Endodermal cell (in vitro differentiated cells): Measurements from ENCODE around the gene APCDD1. TPM values are rescaled to one million over a fixed set of nuclear protein-coding genes. Genes with fewer than 3 reads are reported as not detected.

ENCODE experiments used
- DNase-seq: peaks from one replicate; pipeline ENCODE4 v3.0.0-alpha.2; 2017
- H3K27ac ChIP-seq: 2 replicates; pipeline ENCODE4 v1.5.1; 2013; ENCODE audit warnings: mild to moderate bottlenecking, low read depth, low read length, moderate library complexity
- H3K27me3 ChIP-seq: 2 replicates; pipeline ENCODE4 v1.6.1; 2013; ENCODE audit warnings: mild to moderate bottlenecking, low read length, moderate library complexity; ENCODE audit not compliant: insufficient read depth, control insufficient read depth, poor library complexity, severe bottlenecking
- H3K36me3 ChIP-seq: 2 replicates; pipeline ENCODE4 v1.7.0; 2013; ENCODE audit warnings: mild to moderate bottlenecking, low read length, moderate library complexity; ENCODE audit not compliant: control insufficient read depth, insufficient read depth
- H3K4me1 ChIP-seq: one replicate; pipeline ENCODE4 v1.7.0; 2013; ENCODE audit warnings: low read length; ENCODE audit not compliant: control insufficient read depth, insufficient read depth
- H3K4me3 ChIP-seq: 2 replicates; pipeline ENCODE4 v1.5.1; 2013; ENCODE audit warnings: mild to moderate bottlenecking, low read length, moderate library complexity
- H3K9ac ChIP-seq: 2 replicates; pipeline ENCODE4 v1.6.1; 2013; ENCODE audit warnings: mild to moderate bottlenecking, low read length, moderate library complexity; ENCODE audit not compliant: poor library complexity, severe bottlenecking; ENCODE audit errors: extremely low read depth
- H3K9me3 ChIP-seq: 2 replicates; pipeline ENCODE4 v1.6.1; 2013; ENCODE audit warnings: mild to moderate bottlenecking, low read length, moderate library complexity; ENCODE audit not compliant: control insufficient read depth
- H3K27ac Mint-ChIP-seq: 2 replicates; pipeline ENCODE4 v1.8.0; 2020; ENCODE audit warnings: mixed read lengths
- H3K27me3 Mint-ChIP-seq: 2 replicates; pipeline ENCODE4 v1.8.0; 2021; ENCODE audit warnings: mild to moderate bottlenecking, mixed read lengths; ENCODE audit not compliant: insufficient read depth
- H3K36me3 Mint-ChIP-seq: 2 replicates; pipeline ENCODE4 v1.8.0; 2020; ENCODE audit warnings: low read depth, mixed read lengths
- H3K4me1 Mint-ChIP-seq: 2 replicates; pipeline ENCODE4 v1.8.0; 2020; ENCODE audit warnings: mixed read lengths
- H3K4me3 Mint-ChIP-seq: 2 replicates; pipeline ENCODE4 v1.8.0; 2020; ENCODE audit warnings: mild to moderate bottlenecking, moderate library complexity, mixed read lengths
- H3K9me3 Mint-ChIP-seq: 2 replicates; pipeline ENCODE4 v1.8.0; 2020; ENCODE audit warnings: mild to moderate bottlenecking, mixed read lengths
- WGBS, 2 experiments: methylation state at CpG; one replicate each; pipeline versions ENCODE4 v1.1.5 to v1.1.7; 2013; ENCODE audit warnings: missing lambda C conversion rate in 2 of 2, mixed read lengths in 1 of 2; ENCODE audit not compliant: insufficient coverage in 1 of 2, insufficient read length in 1 of 2; 5-methylcytosine and 5-hydroxymethylcytosine counted together
- total RNA-seq, 2 donors: library from RNA; stranded (reverse); fragmentation: NEBNext Ultra II Directional in 1 of 2; extraction: Animal tissue kit (Norgen Biotek cat#: 25700) in 1 of 2; gene quantifications; 2 replicates in 1 of 2; 3 replicates in 1 of 2; pipeline ENCODE4 v1.2.1, GENCODE V29; 2021
- TF ChIP-seq, protein P1 (sequence below): fragments of 200-600 bp; sonication (generic); conservative IDR thresholded peaks from 2 replicates; pipeline ENCODE4 v1.5.0; 2021; ENCODE audit warnings: antibody characterized with exemption, mild to moderate bottlenecking

APCDD1 gene
- total RNA-seq, 2 donors from 2014 or later, result 6.5 to 9.0 TPM

DNA sequence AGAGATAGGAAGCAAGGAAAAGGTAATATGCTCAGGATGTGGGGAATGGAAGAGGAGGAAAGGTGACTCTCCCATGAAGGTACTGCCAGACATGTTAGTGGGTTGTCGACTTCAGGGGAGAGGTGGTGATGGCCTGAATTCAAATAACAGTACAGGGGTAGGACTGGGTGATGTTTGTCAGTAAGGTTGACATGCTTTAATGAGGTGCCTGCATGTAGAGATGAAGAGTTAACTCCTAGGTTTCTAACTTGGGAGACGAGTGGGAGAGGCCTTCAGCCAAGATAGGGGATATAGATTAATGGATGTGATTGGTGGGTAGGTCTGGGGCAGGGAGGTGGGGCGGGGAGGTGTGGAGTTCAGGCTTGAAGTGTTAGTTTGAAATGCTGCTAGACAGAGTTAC, 74.0 kb downstream of the APCDD1 start:
- DNase-seq, result no peak
- no peaks in the 10 kb centered on the region for H3K9me3 Mint-ChIP-seq
- H3K4me1 Mint-ChIP-seq, result peaks cover 21% of the 10 kb centered on the region
- 81 to 91% methylated on average over 3 of the region's 3 CpGs for WGBS, 2 experiments
- Histone ChIP-seq H3K27me3 (no peaks in the 10 kb centered on the region), H3K4me3 (no peak overlapping the region), H3K36me3 (peaks cover 16% of the 10 kb centered on the region), H3K27ac (no peak overlapping the region), H3K9ac (no peak overlapping the region), H3K4me1 (no peaks in the 10 kb centered on the region), H3K9me3 (no peaks in the 10 kb centered on the region)
- H3K4me3 Mint-ChIP-seq, result no peak overlapping the region
- peaks cover 6% of the 10 kb centered on the region for H3K36me3 Mint-ChIP-seq
- TF ChIP-seq, protein P1, sequence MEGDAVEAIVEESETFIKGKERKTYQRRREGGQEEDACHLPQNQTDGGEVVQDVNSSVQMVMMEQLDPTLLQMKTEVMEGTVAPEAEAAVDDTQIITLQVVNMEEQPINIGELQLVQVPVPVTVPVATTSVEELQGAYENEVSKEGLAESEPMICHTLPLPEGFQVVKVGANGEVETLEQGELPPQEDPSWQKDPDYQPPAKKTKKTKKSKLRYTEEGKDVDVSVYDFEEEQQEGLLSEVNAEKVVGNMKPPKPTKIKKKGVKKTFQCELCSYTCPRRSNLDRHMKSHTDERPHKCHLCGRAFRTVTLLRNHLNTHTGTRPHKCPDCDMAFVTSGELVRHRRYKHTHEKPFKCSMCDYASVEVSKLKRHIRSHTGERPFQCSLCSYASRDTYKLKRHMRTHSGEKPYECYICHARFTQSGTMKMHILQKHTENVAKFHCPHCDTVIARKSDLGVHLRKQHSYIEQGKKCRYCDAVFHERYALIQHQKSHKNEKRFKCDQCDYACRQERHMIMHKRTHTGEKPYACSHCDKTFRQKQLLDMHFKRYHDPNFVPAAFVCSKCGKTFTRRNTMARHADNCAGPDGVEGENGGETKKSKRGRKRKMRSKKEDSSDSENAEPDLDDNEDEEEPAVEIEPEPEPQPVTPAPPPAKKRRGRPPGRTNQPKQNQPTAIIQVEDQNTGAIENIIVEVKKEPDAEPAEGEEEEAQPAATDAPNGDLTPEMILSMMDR, result no peak
- H3K27me3 Mint-ChIP-seq, result no peaks in the 10 kb centered on the region
- H3K27ac Mint-ChIP-seq, result no peak overlapping the region

DNA sequence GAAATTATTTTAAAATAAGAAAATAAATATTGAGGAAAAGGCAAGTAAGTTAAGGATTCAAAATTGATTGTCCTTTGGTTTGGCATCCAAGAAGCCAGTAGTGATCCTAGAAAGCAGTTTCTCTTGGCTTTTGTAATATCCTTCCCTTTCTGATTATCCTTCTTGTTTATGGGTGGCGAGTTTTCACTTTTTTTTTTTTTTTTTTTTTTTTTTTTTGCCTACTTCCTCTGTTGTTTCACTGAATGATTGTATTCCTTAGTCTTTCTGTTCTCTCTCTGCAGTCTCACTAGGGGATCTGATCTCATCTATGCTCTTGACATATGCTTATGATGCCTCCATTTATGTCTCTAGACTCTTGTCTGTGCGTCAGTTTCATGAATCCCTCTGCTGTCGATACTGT, 75.6 kb downstream of the APCDD1 start:
- Histone ChIP-seq H3K9me3 (no peaks in the 10 kb centered on the region), H3K27ac (no peak overlapping the region), H3K4me3 (no peak overlapping the region), H3K9ac (no peak overlapping the region), H3K36me3 (peaks cover 27% of the 10 kb centered on the region), H3K27me3 (no peaks in the 10 kb centered on the region), H3K4me1 (no peaks in the 10 kb centered on the region)
- H3K27ac Mint-ChIP-seq, result no peak overlapping the region
- H3K4me1 Mint-ChIP-seq, result peaks cover 21% of the 10 kb centered on the region
- no peaks in the 10 kb centered on the region for H3K9me3 Mint-ChIP-seq
- 97 to 100% methylated on average over 3 of the region's 3 CpGs for WGBS, 2 experiments
- H3K27me3 Mint-ChIP-seq, result no peaks in the 10 kb centered on the region
- TF ChIP-seq, protein P1, result no peak
- DNase-seq, result no peak
- peaks cover 14% of the 10 kb centered on the region for H3K36me3 Mint-ChIP-seq
- no peak overlapping the region for H3K4me3 Mint-ChIP-seq

DNA sequence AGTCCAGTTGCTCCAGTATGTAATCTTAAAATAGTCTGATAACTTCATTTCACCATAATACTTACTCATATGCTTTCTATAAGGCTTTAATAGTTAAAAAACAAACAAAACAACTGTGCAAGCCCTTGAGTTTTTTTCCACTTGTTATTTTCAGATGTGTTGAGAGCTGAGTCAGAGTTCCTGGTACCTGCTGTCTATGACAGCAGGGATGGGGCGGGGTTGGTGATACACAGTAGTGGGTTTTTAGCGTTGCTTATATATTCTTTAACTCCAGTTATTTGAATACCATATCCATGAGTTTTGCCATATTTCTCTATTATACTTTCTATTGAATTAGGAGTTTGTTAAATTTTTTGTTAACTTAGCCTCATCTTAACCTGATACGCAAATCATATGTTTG, 76.4 kb downstream of the APCDD1 start:
- no peaks in the 10 kb centered on the region for H3K9me3 Mint-ChIP-seq
- H3K4me1 ChIP-seq, result no peaks in the 10 kb centered on the region
- 100% methylated on average over 1 of the region's 3 CpGs; no CpG with 5 or more reads in 1 of the 2 experiments for WGBS, 2 experiments
- H3K4me3 ChIP-seq, result no peak overlapping the region
- H3K27me3 Mint-ChIP-seq, result no peaks in the 10 kb centered on the region
- no peak for DNase-seq
- H3K36me3 ChIP-seq, result peaks cover 28% of the 10 kb centered on the region
- H3K27ac Mint-ChIP-seq, result no peak overlapping the region
- H3K9ac ChIP-seq, result no peak overlapping the region
- H3K4me1 Mint-ChIP-seq, result peaks cover 21% of the 10 kb centered on the region
- H3K9me3 ChIP-seq, result no peaks in the 10 kb centered on the region
- TF ChIP-seq, protein P1, result no peak
- no peaks in the 10 kb centered on the region for H3K27me3 ChIP-seq
- H3K4me3 Mint-ChIP-seq, result no peak overlapping the region
- H3K36me3 Mint-ChIP-seq, result peaks cover 14% of the 10 kb centered on the region
- H3K27ac ChIP-seq, result no peak overlapping the region
